C4-2B (cell line): ENCODE results near the gene TTBK2.

Experiments used
- CTCF ChIP-seq: fragments of 450-650 bp; conservative IDR thresholded peaks from 2 replicates; pipeline ENCODE4 v1.5.1; 2017; ENCODE audit warnings: mild to moderate bottlenecking
- ZFX ChIP-seq: fragments of 450-650 bp; IDR thresholded peaks from 2 replicates; pipeline ENCODE4 v1.6.1; 2017

GRCh38 chr15:42800731-42801474, 119.7 kb downstream of the TTBK2 start:
- TF ChIP-seq CTCF (no peak), ZFX (no peak)
